Bronchial epithelial cell (primary cell): ENCODE measurements around the gene NPTX1. TPM values are rescaled to one million over a fixed set of nuclear protein-coding genes. Genes with fewer than 3 reads are reported as not detected.

Experiments
- DNase-seq: peaks from one replicate; pipeline ENCODE4 v3.0.0-alpha.2; 2010; ENCODE audit warnings: low read depth
- FAIRE-seq: peaks from 2 replicates; lab custom pipeline; 2011; peaks lifted over from hg19 to GRCh38; lab: Jason Lieb, UNC
- H3K27me3 ChIP-seq: 2 replicates; pipeline ENCODE4 v1.5.1; 2011; ENCODE audit warnings: low read length; ENCODE audit not compliant: control insufficient read depth, insufficient read depth
- H3K36me3 ChIP-seq: 2 replicates; pipeline ENCODE4 v1.5.1; 2011; ENCODE audit warnings: low read length; ENCODE audit not compliant: control insufficient read depth, insufficient read depth
- H3K4me3 ChIP-seq: 2 replicates; pipeline ENCODE4 v1.5.1; 2011; ENCODE audit warnings: mild to moderate bottlenecking, low read depth, low read length, control low read depth
- CTCF ChIP-seq: IDR thresholded peaks from 2 replicates; pipeline ENCODE4 v1.5.1; 2011; ENCODE audit warnings: mild to moderate bottlenecking, moderate library complexity, low read length, control low read depth, inconsistent platforms; ENCODE audit not compliant: insufficient read depth, severe bottlenecking
- total RNA-seq: library from RNA; depleted of rRNA; stranded (reverse); fragments of >200 nt; gene quantifications from 2 replicates; pipeline ENCODE4 v1.2.1, GENCODE V29; 2014

The NPTX1 gene
- total RNA-seq, 1 donor from 2014 or later: under 0.01 TPM

GRCh38 chr17:80444644-80444979 lies 31.8 kb downstream of the NPTX1 start:
- Histone ChIP-seq H3K36me3 (no peaks in the 10 kb centered on the region), H3K27me3 (no peaks in the 10 kb centered on the region), H3K4me3 (no peak overlapping the region)
- DNase-seq: no peak
- no peak for FAIRE-seq
- no peak for TF ChIP-seq CTCF

GRCh38 chr17:80443916-80444643 lies 32.3 kb downstream of the NPTX1 start:
- FAIRE-seq: no peak
- DNase-seq: no peak
- no peak overlapping the region for H3K4me3 ChIP-seq
- TF ChIP-seq CTCF: no peak
- H3K36me3 ChIP-seq: no peaks in the 10 kb centered on the region
- H3K27me3 ChIP-seq: no peaks in the 10 kb centered on the region

GRCh38 chr17:80443498-80443897 lies 32.9 kb downstream of the NPTX1 start:
- DNase-seq: no peak
- no peak for TF ChIP-seq CTCF
- FAIRE-seq: no peak
- no peaks in the 10 kb centered on the region for H3K27me3 ChIP-seq
- H3K36me3 ChIP-seq: no peaks in the 10 kb centered on the region
- H3K4me3 ChIP-seq: no peak overlapping the region

GRCh38 chr17:80442764-80443163 lies 33.6 kb downstream of the NPTX1 start:
- TF ChIP-seq CTCF: no peak

GRCh38 chr17:80442323-80442659 lies 34.1 kb downstream of the NPTX1 start:
- DNase-seq: no peak
- Histone ChIP-seq H3K36me3 (no peaks in the 10 kb centered on the region), H3K4me3 (no peak overlapping the region), H3K27me3 (no peaks in the 10 kb centered on the region)
- peak; percentile 40 for FAIRE-seq
- TF ChIP-seq CTCF: no peak

More at GRCh38 chr17:80442764-80443163, 33.6 kb downstream of the NPTX1 start:
- DNase-seq (no peak), FAIRE-seq (no peak)
- Histone ChIP-seq H3K36me3 (no peaks in the 10 kb centered on the region), H3K27me3 (no peaks in the 10 kb centered on the region), H3K4me3 (no peak overlapping the region)
